HepG2 (cell line): ENCODE results near the gene CARS2. TPM values are rescaled to one million over a fixed set of nuclear protein-coding genes. Genes with fewer than 3 reads are reported as not detected.
A peak's percentile ranks its signal among the peaks of the same experiment; 100 is the strongest.

Experiments used
- AHDC1 ChIP-seq: sonication (generic); formaldehyde crosslinking; IDR thresholded peaks from 2 replicates; pipeline ENCODE4 v1.5.1; 2020; ENCODE audit warnings: mild to moderate bottlenecking, missing genetic modification reagents, borderline replicate concordance
- CEBPG ChIP-seq: IDR thresholded peaks from 2 replicates; pipeline ENCODE4 v1.6.1; 2016
- EEA1 ChIP-seq: sonication (generic); formaldehyde crosslinking; IDR thresholded peaks from 2 replicates; pipeline ENCODE4 v1.5.1; 2020; ENCODE audit warnings: mild to moderate bottlenecking, missing genetic modification reagents, borderline replicate concordance
- ELF3 ChIP-seq: IDR thresholded peaks from 2 replicates; pipeline ENCODE4 v1.6.1; 2016; ENCODE audit warnings: missing genetic modification reagents, missing compliant biosample characterization
- MEF2D ChIP-seq: sonication (generic); formaldehyde crosslinking; IDR thresholded peaks from 2 replicates; pipeline ENCODE4 v1.5.1; 2020; ENCODE audit warnings: mild to moderate bottlenecking, missing genetic modification reagents
- MYC ChIP-seq: sonication (generic); formaldehyde crosslinking; IDR thresholded peaks from 2 replicates; pipeline ENCODE4 v1.9.0; 2021; ENCODE audit warnings: missing genetic modification reagents, borderline replicate concordance
- NBN ChIP-seq: fragments of 450-650 bp; conservative IDR thresholded peaks from 2 replicates; pipeline ENCODE4 v1.6.1; 2017
- NFKB2 ChIP-seq: sonication (generic); formaldehyde crosslinking; IDR thresholded peaks from 2 replicates; pipeline ENCODE4 v1.4.0; 2020; ENCODE audit warnings: missing genetic modification reagents, borderline replicate concordance
- NR3C1 ChIP-seq: sonication (generic); formaldehyde crosslinking; IDR thresholded peaks from 2 replicates; pipeline ENCODE4 v1.4.0; 2020; ENCODE audit warnings: missing genetic modification reagents
- RAD21 ChIP-seq: fragments of 450-650 bp; formaldehyde crosslinking; IDR thresholded peaks from 2 replicates; pipeline ENCODE4 v1.5.0; 2020; ENCODE audit warnings: mild to moderate bottlenecking
- RBM39 ChIP-seq: fragments of 200-400 bp; formaldehyde crosslinking; IDR thresholded peaks from one replicate; pipeline ENCODE4 v1.6.1; 2018; ENCODE audit warnings: antibody characterized with exemption, mild to moderate bottlenecking, low read depth, low read length; ENCODE audit not compliant: poor library complexity, severe bottlenecking
- RFX5 ChIP-seq: IDR thresholded peaks from 2 replicates; pipeline ENCODE4 v1.6.1; 2011; ENCODE audit warnings: low read depth, low read length, improper control_type of control experiment
- SIN3B ChIP-seq: fragments of 150-350 bp; IDR thresholded peaks from 2 replicates; pipeline ENCODE4 v1.6.1; 2014; ENCODE audit warnings: low read length
- SMC3 ChIP-seq: IDR thresholded peaks from 2 replicates; pipeline ENCODE4 v1.6.1; 2011; ENCODE audit warnings: low read length, improper control_type of control experiment
- SRF ChIP-seq: IDR thresholded peaks from 2 replicates; pipeline ENCODE4 v1.6.1; 2011; ENCODE audit warnings: mild to moderate bottlenecking, low read depth, low read length, moderate library complexity
- STAG1 ChIP-seq: sonication (generic); formaldehyde crosslinking; IDR thresholded peaks from 2 replicates; pipeline ENCODE4 v1.4.0; 2020; ENCODE audit warnings: missing genetic modification reagents
- TGIF2 ChIP-seq: IDR thresholded peaks from 2 replicates; pipeline ENCODE4 v1.6.1; 2016; ENCODE audit warnings: control low read depth, missing compliant biosample characterization
- XRCC5 ChIP-seq: fragments of 200-400 bp; formaldehyde crosslinking; optimal IDR thresholded peaks from 2 replicates; pipeline ENCODE3; 2017; ENCODE audit warnings: mild to moderate bottlenecking, low read length
- ZBTB7A ChIP-seq: sonication (generic); formaldehyde crosslinking; IDR thresholded peaks from 2 replicates; pipeline ENCODE4 v1.8.0; 2022; ENCODE audit warnings: mild to moderate bottlenecking, missing genetic modification reagents
- ZNF136 ChIP-seq: sonication (generic); formaldehyde crosslinking; IDR thresholded peaks from 2 replicates; pipeline ENCODE4 v1.8.1; 2022; ENCODE audit warnings: low read depth, mild to moderate bottlenecking, moderate library complexity, missing genetic modification reagents
- ZNF20 ChIP-seq: sonication (generic); formaldehyde crosslinking; IDR thresholded peaks from 2 replicates; pipeline ENCODE4 v1.4.0; 2020; ENCODE audit warnings: mild to moderate bottlenecking, moderate library complexity, missing genetic modification reagents
- ZNF256 ChIP-seq: sonication (generic); formaldehyde crosslinking; conservative IDR thresholded peaks from 2 replicates; pipeline ENCODE4 v1.4.0; 2020; ENCODE audit warnings: missing genetic modification reagents
- ZNF503 ChIP-seq: sonication (generic); formaldehyde crosslinking; IDR thresholded peaks from 2 replicates; pipeline ENCODE4 v1.4.0; 2020; ENCODE audit warnings: missing genetic modification reagents
- polyA plus RNA-seq, 8 experiments: library from polyadenylated mRNA; depleted of rRNA in 3 of 8; stranded (reverse) in 7 of 8; unstranded in 1 of 8; fragments of >200 nt; fragmentation: Illumina TruSeq in 4 of 8; extraction: Trizol in 4 of 8; gene quantifications; 2 replicates each; pipeline versions ENCODE4 v1.2.1 to v1.2.3, GENCODE V29; 2011 to 2016; ENCODE audit warnings: low read depth in 4 of 8, missing spikeins in 1 of 8, mixed read lengths in 1 of 8; ENCODE audit not compliant: insufficient read depth in 1 of 8
- total RNA-seq, 5 experiments: library from RNA; depleted of rRNA; stranded (reverse); fragments of >200 nt; fragmentation: Illumina TruSeq; extraction: Trizol; gene quantifications; 2 replicates each; pipeline ENCODE4 v1.2.3, GENCODE V29; 2016; ENCODE audit warnings: low read depth in 1 of 5
- TF ChIP-seq, protein P1 (sequence below): sonication (generic); formaldehyde crosslinking; IDR thresholded peaks from 2 replicates; pipeline ENCODE4 v1.5.0; 2020; ENCODE audit warnings: mild to moderate bottlenecking, missing genetic modification reagents, moderate library complexity

The CARS2 gene
- total and polyA plus RNA-seq, 2 of the 13 experiments (the other 11 are each of a cell fraction or from before 2014, with no cell fraction given), result 41.1 to 59.3 TPM

GRCh38 chr13:110593430-110594130 is 112.3 kb downstream of the CARS2 start (continued):
- TF ChIP-seq RBM39 (no peak), STAG1 (peak; percentile 84), SIN3B (no peak), SRF (no peak), RAD21 (peak; percentile 36; the same call in 1 of the 2 replicates), EEA1 (no peak), TGIF2 (0 out of 2 replicates have a peak, but pooled peaks have one; percentile 18), SMC3 (peak; percentile 72), NFKB2 (CRISPR knock-in tag) (no peak), CEBPG (peak; percentile 39; the same call in 1 of the 2 replicates), MYC (CRISPR knock-in tag) (no peak), MEF2D (CRISPR knock-in tag) (no peak), AHDC1 (no peak), NR3C1 (CRISPR knock-in tag) (no peak), NBN (no peak), XRCC5 (no peak), ZNF20 (CRISPR knock-in tag) (no peak), ZNF136 (CRISPR knock-in tag) (no peak), RFX5 (no peak), ZNF256 (CRISPR knock-in tag) (no peak), ZBTB7A (CRISPR knock-in tag) (no peak), ZNF503 (no peak), ELF3 (CRISPR knock-in tag) (0 out of 2 replicates have a peak, but pooled peaks have one; percentile 23)
- TF ChIP-seq, protein P1, sequence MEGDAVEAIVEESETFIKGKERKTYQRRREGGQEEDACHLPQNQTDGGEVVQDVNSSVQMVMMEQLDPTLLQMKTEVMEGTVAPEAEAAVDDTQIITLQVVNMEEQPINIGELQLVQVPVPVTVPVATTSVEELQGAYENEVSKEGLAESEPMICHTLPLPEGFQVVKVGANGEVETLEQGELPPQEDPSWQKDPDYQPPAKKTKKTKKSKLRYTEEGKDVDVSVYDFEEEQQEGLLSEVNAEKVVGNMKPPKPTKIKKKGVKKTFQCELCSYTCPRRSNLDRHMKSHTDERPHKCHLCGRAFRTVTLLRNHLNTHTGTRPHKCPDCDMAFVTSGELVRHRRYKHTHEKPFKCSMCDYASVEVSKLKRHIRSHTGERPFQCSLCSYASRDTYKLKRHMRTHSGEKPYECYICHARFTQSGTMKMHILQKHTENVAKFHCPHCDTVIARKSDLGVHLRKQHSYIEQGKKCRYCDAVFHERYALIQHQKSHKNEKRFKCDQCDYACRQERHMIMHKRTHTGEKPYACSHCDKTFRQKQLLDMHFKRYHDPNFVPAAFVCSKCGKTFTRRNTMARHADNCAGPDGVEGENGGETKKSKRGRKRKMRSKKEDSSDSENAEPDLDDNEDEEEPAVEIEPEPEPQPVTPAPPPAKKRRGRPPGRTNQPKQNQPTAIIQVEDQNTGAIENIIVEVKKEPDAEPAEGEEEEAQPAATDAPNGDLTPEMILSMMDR (CRISPR knock-in tag), result peak; percentile 75
